Measurements from ENCODE around the gene ZFP28. TPM values are rescaled to one million over a fixed set of nuclear protein-coding genes. Genes with fewer than 3 reads are reported as not detected.
A peak's percentile ranks its signal among the peaks of the same experiment; 100 is the strongest.

ZFP28 gene
- polyA plus RNA-seq, 3 donors = 0.31 to 1.1 (median 0.41) TPM

DNA sequence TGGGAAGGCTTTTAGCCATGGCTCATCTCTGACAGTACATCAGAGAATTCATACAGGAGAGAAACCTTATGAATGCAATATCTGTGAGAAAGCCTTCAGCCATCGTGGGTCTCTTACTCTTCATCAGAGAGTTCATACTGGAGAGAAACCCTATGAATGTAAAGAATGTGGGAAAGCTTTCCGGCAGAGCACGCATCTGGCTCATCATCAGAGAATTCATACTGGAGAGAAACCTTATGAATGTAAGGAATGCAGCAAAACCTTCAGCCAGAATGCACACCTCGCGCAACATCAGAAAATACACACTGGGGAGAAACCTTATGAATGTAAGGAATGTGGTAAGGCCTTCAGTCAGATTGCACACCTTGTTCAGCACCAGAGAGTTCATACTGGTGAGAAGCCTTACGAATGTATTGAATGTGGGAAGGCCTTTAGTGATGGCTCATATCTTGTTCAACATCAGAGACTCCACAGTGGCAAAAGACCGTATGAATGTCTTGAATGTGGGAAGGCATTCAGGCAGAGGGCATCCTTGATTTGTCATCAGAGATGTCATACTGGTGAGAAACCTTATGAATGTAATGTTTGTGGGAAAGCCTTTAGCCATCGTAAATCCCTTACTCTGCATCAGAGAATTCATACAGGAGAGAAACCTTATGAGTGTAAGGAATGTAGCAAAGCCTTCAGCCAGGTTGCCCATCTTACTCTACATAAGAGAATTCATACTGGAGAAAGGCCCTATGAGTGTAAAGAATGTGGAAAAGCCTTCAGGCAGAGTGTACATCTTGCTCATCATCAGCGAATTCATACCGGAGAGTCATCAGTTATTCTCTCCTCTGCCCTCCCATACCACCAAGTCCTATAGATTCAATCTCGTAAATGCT is 39.2 kb downstream of the ZFP28 start:
- 92% methylated on average over 5 of the region's 11 CpGs for WGBS (ENCODE audit: insufficient coverage)
- H4K20me1 ChIP-seq (ENCODE audit: insufficient read depth, low read length) = no peaks in the 10 kb centered on the region
- H3K9ac ChIP-seq (ENCODE audit: insufficient read depth, low read length, poor library complexity, severe bottlenecking) = no peak overlapping the region
- no peak overlapping the region for H3K27ac Mint-ChIP-seq
- H3K9me3 Mint-ChIP-seq = peaks cover 45 to 90% (median 76%) of the 10 kb centered on the region in 7 donors
- H3K36me3 ChIP-seq (replicated peaks in 1 of 2; ENCODE audit: control insufficient read depth in 1 of 2, insufficient read depth in 2 of 2, low read length in 2 of 2) = peaks cover 0 to 43% of the 10 kb centered on the region in 2 donors
- peak overlapping the region in 1 of 3 experiments; percentile 38 for H3K4me3 ChIP-seq (replicated peaks in 1 of 3; ENCODE audit: low read depth in 2 of 3, low read length in 3 of 3)
- H3K4me3 Mint-ChIP-seq = no peak overlapping the region
- no peak overlapping the region for H2AFZ ChIP-seq (ENCODE audit: insufficient read depth, low read depth, low read length, poor library complexity, severe bottlenecking)
- no peak overlapping the region for H3K4me2 ChIP-seq (replicated peaks; ENCODE audit: extremely low read depth, low read length, poor library complexity, severe bottlenecking)
- H3K4me1 Mint-ChIP-seq = no peaks in the 10 kb centered on the region
- TF ChIP-seq, protein P1, sequence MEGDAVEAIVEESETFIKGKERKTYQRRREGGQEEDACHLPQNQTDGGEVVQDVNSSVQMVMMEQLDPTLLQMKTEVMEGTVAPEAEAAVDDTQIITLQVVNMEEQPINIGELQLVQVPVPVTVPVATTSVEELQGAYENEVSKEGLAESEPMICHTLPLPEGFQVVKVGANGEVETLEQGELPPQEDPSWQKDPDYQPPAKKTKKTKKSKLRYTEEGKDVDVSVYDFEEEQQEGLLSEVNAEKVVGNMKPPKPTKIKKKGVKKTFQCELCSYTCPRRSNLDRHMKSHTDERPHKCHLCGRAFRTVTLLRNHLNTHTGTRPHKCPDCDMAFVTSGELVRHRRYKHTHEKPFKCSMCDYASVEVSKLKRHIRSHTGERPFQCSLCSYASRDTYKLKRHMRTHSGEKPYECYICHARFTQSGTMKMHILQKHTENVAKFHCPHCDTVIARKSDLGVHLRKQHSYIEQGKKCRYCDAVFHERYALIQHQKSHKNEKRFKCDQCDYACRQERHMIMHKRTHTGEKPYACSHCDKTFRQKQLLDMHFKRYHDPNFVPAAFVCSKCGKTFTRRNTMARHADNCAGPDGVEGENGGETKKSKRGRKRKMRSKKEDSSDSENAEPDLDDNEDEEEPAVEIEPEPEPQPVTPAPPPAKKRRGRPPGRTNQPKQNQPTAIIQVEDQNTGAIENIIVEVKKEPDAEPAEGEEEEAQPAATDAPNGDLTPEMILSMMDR (IDR thresholded peaks at IDR 0.05) = no peak
- intact Hi-C loops (cut with micrococcal nuclease) = no loop called here
- no peak for DNase-seq
- H3K36me3 Mint-ChIP-seq = peaks cover 17 to 31% of the 10 kb centered on the region in 2 donors
- H3K9me3 ChIP-seq (replicated peaks in 1 of 2; ENCODE audit: control insufficient read depth in 1 of 2, insufficient read depth in 1 of 2, low read length in 2 of 2) = peaks cover 37 to 100% of the 10 kb centered on the region in 2 donors
- peaks cover 0 to 2% (median 0%) of the 10 kb centered on the region in 3 donors for H3K27me3 Mint-ChIP-seq (ENCODE audit: low read depth in 3 of 3)
- no peaks in the 10 kb centered on the region for H3K27me3 ChIP-seq (ENCODE audit: control insufficient read depth in 2 of 2, insufficient read depth in 2 of 2, low read length in 2 of 2)
- no peak overlapping the region for H3K27ac ChIP-seq (ENCODE audit: low read depth in 1 of 2, low read length in 2 of 2)
- H3K4me1 ChIP-seq (ENCODE audit: control insufficient read depth in 1 of 2, insufficient read depth in 2 of 2, low read length in 2 of 2) = no peaks in the 10 kb centered on the region
- H3K79me2 ChIP-seq (ENCODE audit: insufficient read depth, low read length) = no peaks in the 10 kb centered on the region

GRCh38 chr19:56594446-56594782 is 55.7 kb downstream of the ZFP28 start:
- H3K4me1 ChIP-seq (ENCODE audit: control insufficient read depth in 1 of 2, insufficient read depth in 2 of 2, low read length in 2 of 2) = peaks cover 13 to 17% of the 10 kb centered on the region in 2 donors
- H3K9me3 Mint-ChIP-seq = peaks cover 46 to 73% (median 51%) of the 10 kb centered on the region in 7 donors
- H3K9ac ChIP-seq (ENCODE audit: insufficient read depth, low read length, poor library complexity, severe bottlenecking) = peak overlapping the region; percentile 80
- DNase-seq = no peak
- TF ChIP-seq, protein P1 (IDR thresholded peaks at IDR 0.05) = no peak
- intact Hi-C loops (cut with micrococcal nuclease) = no loop called here
- no peak overlapping the region for H3K27ac ChIP-seq (ENCODE audit: low read depth in 1 of 2, low read length in 2 of 2)
- 80% methylated on average over 4 of the region's 4 CpGs for WGBS (ENCODE audit: insufficient coverage)
- peak overlapping the region; percentile 97 for H3K4me2 ChIP-seq (replicated peaks; ENCODE audit: extremely low read depth, low read length, poor library complexity, severe bottlenecking)
- peak overlapping the region; percentile 96 for H2AFZ ChIP-seq (ENCODE audit: insufficient read depth, low read depth, low read length, poor library complexity, severe bottlenecking)
- no peaks in the 10 kb centered on the region for H3K27me3 ChIP-seq (ENCODE audit: control insufficient read depth in 2 of 2, insufficient read depth in 2 of 2, low read length in 2 of 2)
- peak overlapping the region in 1 of 7 donors; percentile 5 for H3K27ac Mint-ChIP-seq
- peaks cover 49 to 54% of the 10 kb centered on the region in 2 donors for H3K9me3 ChIP-seq (replicated peaks in 1 of 2; ENCODE audit: control insufficient read depth in 1 of 2, insufficient read depth in 1 of 2, low read length in 2 of 2)
- H3K4me1 Mint-ChIP-seq = peaks cover 14% of the 10 kb centered on the region
- H3K4me3 ChIP-seq (replicated peaks in 1 of 3; ENCODE audit: low read depth in 2 of 3, low read length in 3 of 3) = peak overlapping the region in 1 of 3 experiments; percentile 92
- H3K36me3 Mint-ChIP-seq = peaks cover 10 to 23% of the 10 kb centered on the region in 2 donors
- no peaks in the 10 kb centered on the region for H4K20me1 ChIP-seq (ENCODE audit: insufficient read depth, low read length)
- no peaks in the 10 kb centered on the region for H3K27me3 Mint-ChIP-seq (ENCODE audit: low read depth in 3 of 3)
- H3K79me2 ChIP-seq (ENCODE audit: insufficient read depth, low read length) = peaks cover 10% of the 10 kb centered on the region
- H3K36me3 ChIP-seq (replicated peaks in 1 of 2; ENCODE audit: control insufficient read depth in 1 of 2, insufficient read depth in 2 of 2, low read length in 2 of 2) = no peaks in the 10 kb centered on the region
- peak overlapping the region; percentile 93 to 94 for H3K4me3 Mint-ChIP-seq
